MM.1S (cell line): ENCODE measurements around the gene GMPR.

Experiments
- DNase-seq: peaks from one replicate; pipeline ENCODE4 v3.0.0-alpha.2; 2015
- H2AFZ ChIP-seq: fragments of 300-600 bp; sonication (generic); 2 replicates; pipeline ENCODE4 v1.6.0; 2016; ENCODE audit warnings: antibody characterized with exemption, low read length
- H3F3A ChIP-seq: fragments of 300-600 bp; sonication (generic); 2 replicates; pipeline ENCODE4 v1.6.1; 2016; ENCODE audit warnings: mild to moderate bottlenecking, antibody characterized with exemption, low read length, moderate library complexity, mixed read lengths; ENCODE audit not compliant: insufficient read depth
- H3K27ac ChIP-seq: fragments of 300-600 bp; sonication (generic); 2 replicates; pipeline ENCODE4 v1.5.1; 2016; ENCODE audit warnings: mild to moderate bottlenecking, low read length
- H3K27me3 ChIP-seq: fragments of 300-600 bp; sonication (generic); replicated peaks from 2 replicates; pipeline ENCODE4 v1.6.0; 2016; ENCODE audit warnings: low read length; ENCODE audit not compliant: insufficient read depth
- H3K36me3 ChIP-seq: fragments of 300-600 bp; sonication (generic); replicated peaks from 2 replicates; pipeline ENCODE4 v1.6.1; 2016; ENCODE audit warnings: mild to moderate bottlenecking, low read length, mixed read lengths; ENCODE audit not compliant: insufficient read depth
- H3K4me1 ChIP-seq: fragments of 300-600 bp; sonication (generic); 2 replicates; pipeline ENCODE4 v1.6.1; 2016; ENCODE audit warnings: low read length, mixed read lengths
- H3K4me2 ChIP-seq: fragments of 300-600 bp; sonication (generic); 2 replicates; pipeline ENCODE4 v1.6.0; 2016; ENCODE audit warnings: low read depth, low read length
- H3K4me3 ChIP-seq: fragments of 300-600 bp; sonication (generic); 2 replicates; pipeline ENCODE4 v1.5.1; 2016; ENCODE audit warnings: low read length, mixed read lengths
- H3K79me2 ChIP-seq: fragments of 300-600 bp; sonication (generic); 2 replicates; pipeline ENCODE4 v1.6.1; 2016; ENCODE audit warnings: mixed run types, low read length, mixed read lengths
- H3K9ac ChIP-seq: fragments of 300-600 bp; sonication (generic); 2 replicates; pipeline ENCODE4 v1.6.1; 2016; ENCODE audit warnings: low read length, mixed read lengths
- H3K9me2 ChIP-seq: fragments of 300-600 bp; sonication (generic); replicated peaks from 2 replicates; pipeline ENCODE4 v1.6.1; 2016; ENCODE audit warnings: mild to moderate bottlenecking, low read length, mixed read lengths; ENCODE audit not compliant: insufficient read depth
- H3K9me3 ChIP-seq: fragments of 300-600 bp; sonication (generic); replicated peaks from 2 replicates; pipeline ENCODE4 v1.6.1; 2016; ENCODE audit warnings: mild to moderate bottlenecking, low read length, mixed read lengths; ENCODE audit not compliant: insufficient read depth
- H4K20me1 ChIP-seq: fragments of 300-600 bp; sonication (generic); 2 replicates; pipeline ENCODE4 v1.6.1; 2016; ENCODE audit warnings: mild to moderate bottlenecking, low read length, moderate library complexity, mixed read lengths; ENCODE audit not compliant: insufficient read depth
- EZH2 ChIP-seq: fragments of 300-600 bp; sonication (generic); optimal IDR thresholded peaks from 2 replicates; pipeline ENCODE3; 2017; ENCODE audit warnings: low read depth, mild to moderate bottlenecking, antibody characterized with exemption, low read length, mixed read lengths
- EZH2phosphoT487 ChIP-seq: fragments of 300-600 bp; sonication (generic); IDR thresholded peaks from 2 replicates; pipeline ENCODE4 v1.6.1; 2018; ENCODE audit warnings: antibody characterized with exemption, low read length
- TF ChIP-seq, protein P1 (sequence below): fragments of 300-600 bp; sonication (generic); IDR thresholded peaks from 2 replicates; pipeline ENCODE4 v1.5.1; 2016; ENCODE audit warnings: antibody characterized with exemption, low read length, mixed read lengths

Gene GMPR

DNA sequence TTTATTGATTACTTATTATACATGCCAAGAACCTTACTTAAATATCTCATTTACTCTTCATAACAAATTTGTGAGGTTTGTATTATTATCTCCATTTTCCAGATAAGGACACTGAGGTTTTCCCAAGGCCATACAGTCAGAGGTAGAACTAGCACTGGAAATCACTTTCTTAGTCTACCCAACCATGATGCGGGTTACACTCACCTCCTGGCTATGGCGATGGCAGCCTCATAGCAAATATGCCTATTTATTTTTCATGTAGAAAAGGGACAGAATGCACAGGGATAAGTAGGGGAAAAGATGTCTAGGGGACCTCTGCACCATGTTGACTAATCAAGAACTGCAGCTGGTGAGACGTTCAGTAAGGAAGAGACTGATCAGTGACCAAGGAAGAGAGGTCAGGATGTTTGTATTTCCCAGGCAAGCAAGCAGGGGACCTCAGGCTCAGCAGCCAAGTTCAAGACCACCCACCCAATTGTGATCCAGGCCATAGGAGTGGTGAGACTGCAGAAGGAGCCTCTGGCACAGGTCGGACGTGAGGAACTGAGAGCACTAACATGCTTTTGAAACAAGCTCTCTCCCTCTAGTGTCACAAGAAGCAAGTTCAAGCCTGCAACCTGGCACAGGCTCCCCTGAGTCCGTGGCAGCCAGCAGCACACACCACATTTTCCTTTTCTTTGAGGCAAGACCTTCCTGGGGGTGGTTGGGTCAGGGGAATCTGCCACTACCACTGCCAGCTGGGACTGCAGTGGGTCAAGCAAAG, 97.8 kb downstream of the GMPR start:
- Histone ChIP-seq H3K79me2 (no peaks in the 10 kb centered on the region), H3F3A (peaks cover 4% of the 10 kb centered on the region), H3K9me2 (no peaks in the 10 kb centered on the region), H3K27ac (no peak overlapping the region), H4K20me1 (no peaks in the 10 kb centered on the region), H3K9ac (no peak overlapping the region), H3K36me3 (no peaks in the 10 kb centered on the region), H3K4me3 (no peak overlapping the region), H3K9me3 (no peaks in the 10 kb centered on the region), H3K4me2 (no peak overlapping the region), H3K4me1 (peaks cover 6% of the 10 kb centered on the region; the same call in 1 of the 2 replicates), H2AFZ (no peak overlapping the region), H3K27me3 (no peaks in the 10 kb centered on the region)
- no peak for DNase-seq
- TF ChIP-seq EZH2 (no peak), EZH2phosphoT487 (no peak)
- TF ChIP-seq, protein P1, sequence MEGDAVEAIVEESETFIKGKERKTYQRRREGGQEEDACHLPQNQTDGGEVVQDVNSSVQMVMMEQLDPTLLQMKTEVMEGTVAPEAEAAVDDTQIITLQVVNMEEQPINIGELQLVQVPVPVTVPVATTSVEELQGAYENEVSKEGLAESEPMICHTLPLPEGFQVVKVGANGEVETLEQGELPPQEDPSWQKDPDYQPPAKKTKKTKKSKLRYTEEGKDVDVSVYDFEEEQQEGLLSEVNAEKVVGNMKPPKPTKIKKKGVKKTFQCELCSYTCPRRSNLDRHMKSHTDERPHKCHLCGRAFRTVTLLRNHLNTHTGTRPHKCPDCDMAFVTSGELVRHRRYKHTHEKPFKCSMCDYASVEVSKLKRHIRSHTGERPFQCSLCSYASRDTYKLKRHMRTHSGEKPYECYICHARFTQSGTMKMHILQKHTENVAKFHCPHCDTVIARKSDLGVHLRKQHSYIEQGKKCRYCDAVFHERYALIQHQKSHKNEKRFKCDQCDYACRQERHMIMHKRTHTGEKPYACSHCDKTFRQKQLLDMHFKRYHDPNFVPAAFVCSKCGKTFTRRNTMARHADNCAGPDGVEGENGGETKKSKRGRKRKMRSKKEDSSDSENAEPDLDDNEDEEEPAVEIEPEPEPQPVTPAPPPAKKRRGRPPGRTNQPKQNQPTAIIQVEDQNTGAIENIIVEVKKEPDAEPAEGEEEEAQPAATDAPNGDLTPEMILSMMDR, result no peak

DNA sequence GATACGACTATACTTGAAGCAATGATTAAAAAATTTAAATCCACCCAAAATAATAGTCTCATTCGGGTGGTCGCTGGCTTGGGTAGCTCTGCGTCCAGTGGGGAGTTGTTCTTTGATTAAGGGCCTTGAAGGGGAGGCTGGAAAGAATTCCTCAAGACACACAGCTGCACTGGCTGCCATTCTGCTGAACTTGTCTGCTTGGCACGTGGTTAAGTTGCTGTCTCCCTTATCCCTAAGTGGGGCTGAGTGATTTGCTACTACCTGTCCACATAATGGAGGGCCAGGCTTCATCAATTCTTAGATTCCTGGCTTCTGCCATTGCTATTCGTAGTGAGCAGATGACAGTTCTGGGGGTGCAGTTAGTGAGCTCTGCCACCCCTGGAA, 98.5 kb downstream of the GMPR start:
- no peak overlapping the region for H3K9ac ChIP-seq
- H3K36me3 ChIP-seq, result no peaks in the 10 kb centered on the region
- H3K79me2 ChIP-seq, result no peaks in the 10 kb centered on the region
- TF ChIP-seq, protein P1, result no peak
- no peak for TF ChIP-seq EZH2phosphoT487
- TF ChIP-seq EZH2, result no peak
- peaks cover under 1% of the 10 kb centered on the region; the same call in 1 of the 2 replicates for H3K4me1 ChIP-seq
- H3K9me3 ChIP-seq, result no peaks in the 10 kb centered on the region
- no peak overlapping the region for H3K4me3 ChIP-seq
- H2AFZ ChIP-seq, result no peak overlapping the region
- H3K27ac ChIP-seq, result no peak overlapping the region
- H3K27me3 ChIP-seq, result no peaks in the 10 kb centered on the region
- H3F3A ChIP-seq, result peaks cover under 1% of the 10 kb centered on the region; the same call in 1 of the 2 replicates
- H4K20me1 ChIP-seq, result no peaks in the 10 kb centered on the region
- no peaks in the 10 kb centered on the region for H3K9me2 ChIP-seq
- DNase-seq, result no peak
- H3K4me2 ChIP-seq, result no peak overlapping the region

DNA sequence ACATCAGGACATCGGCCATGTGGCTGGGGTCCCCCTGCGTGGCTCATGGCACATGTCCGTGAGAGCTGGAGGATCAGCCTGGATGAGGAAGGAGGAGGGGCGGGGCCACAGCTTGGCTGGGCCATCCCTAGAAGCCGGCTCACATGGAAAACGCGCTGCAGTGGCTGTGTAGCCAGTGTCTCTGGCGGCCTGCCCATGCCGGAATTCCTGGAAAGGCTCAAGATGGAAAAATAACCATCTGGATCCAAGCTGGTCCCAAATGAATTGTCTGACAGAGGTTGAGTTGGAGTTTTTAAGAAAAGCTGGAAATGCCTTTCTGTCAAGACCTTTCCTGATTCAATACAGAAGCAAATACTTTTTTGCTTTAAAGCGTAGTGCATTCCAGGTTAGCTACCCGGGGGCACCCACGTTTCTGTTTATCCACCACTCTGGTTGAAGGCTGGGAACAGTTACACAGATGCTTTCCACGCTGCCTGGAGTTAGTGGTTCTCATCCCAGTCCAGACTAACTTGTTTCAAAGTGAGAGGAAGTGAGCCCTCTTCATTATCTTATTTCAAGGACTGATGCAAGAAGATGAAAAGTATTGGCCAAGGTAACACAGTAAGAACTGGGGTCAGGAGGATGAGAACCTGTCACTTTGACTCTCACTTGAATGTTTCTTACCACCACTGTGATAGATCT, 99.0 kb downstream of the GMPR start:
- no peaks in the 10 kb centered on the region for H4K20me1 ChIP-seq
- no peaks in the 10 kb centered on the region for H3K4me1 ChIP-seq
- H3K79me2 ChIP-seq, result no peaks in the 10 kb centered on the region
- H3K4me2 ChIP-seq, result no peak overlapping the region
- H2AFZ ChIP-seq, result no peak overlapping the region
- no peak for DNase-seq
- H3K27ac ChIP-seq, result no peak overlapping the region
- H3K4me3 ChIP-seq, result no peak overlapping the region
- H3K9ac ChIP-seq, result no peak overlapping the region
- H3K9me3 ChIP-seq, result no peaks in the 10 kb centered on the region
- no peaks in the 10 kb centered on the region for H3K36me3 ChIP-seq
- H3K9me2 ChIP-seq, result no peaks in the 10 kb centered on the region
- H3K27me3 ChIP-seq, result no peaks in the 10 kb centered on the region
- H3F3A ChIP-seq, result no peaks in the 10 kb centered on the region
- TF ChIP-seq EZH2, result no peak
